Measurements from ENCODE around the gene FAM120A. TPM values are rescaled to one million over a fixed set of nuclear protein-coding genes. Genes with fewer than 3 reads are reported as not detected.
A peak's percentile ranks its signal among the peaks of the same experiment; 100 is the strongest.

FAM120A gene, protein sequence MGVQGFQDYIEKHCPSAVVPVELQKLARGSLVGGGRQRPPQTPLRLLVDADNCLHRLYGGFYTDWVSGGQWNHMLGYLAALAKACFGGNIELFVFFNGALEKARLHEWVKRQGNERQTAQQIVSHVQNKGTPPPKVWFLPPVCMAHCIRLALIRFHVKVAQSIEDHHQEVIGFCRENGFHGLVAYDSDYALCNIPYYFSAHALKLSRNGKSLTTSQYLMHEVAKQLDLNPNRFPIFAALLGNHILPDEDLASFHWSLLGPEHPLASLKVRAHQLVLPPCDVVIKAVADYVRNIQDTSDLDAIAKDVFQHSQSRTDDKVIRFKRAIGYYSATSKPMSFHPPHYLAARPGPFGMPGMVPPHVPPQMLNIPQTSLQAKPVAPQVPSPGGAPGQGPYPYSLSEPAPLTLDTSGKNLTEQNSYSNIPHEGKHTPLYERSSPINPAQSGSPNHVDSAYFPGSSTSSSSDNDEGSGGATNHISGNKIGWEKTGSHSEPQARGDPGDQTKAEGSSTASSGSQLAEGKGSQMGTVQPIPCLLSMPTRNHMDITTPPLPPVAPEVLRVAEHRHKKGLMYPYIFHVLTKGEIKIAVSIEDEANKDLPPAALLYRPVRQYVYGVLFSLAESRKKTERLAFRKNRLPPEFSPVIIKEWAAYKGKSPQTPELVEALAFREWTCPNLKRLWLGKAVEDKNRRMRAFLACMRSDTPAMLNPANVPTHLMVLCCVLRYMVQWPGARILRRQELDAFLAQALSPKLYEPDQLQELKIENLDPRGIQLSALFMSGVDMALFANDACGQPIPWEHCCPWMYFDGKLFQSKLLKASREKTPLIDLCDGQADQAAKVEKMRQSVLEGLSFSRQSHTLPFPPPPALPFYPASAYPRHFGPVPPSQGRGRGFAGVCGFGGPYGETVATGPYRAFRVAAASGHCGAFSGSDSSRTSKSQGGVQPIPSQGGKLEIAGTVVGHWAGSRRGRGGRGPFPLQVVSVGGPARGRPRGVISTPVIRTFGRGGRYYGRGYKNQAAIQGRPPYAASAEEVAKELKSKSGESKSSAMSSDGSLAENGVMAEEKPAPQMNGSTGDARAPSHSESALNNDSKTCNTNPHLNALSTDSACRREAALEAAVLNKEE
- 100 to 1,000 TPM in 2 of 4 donors, 10 to 100 TPM in 2; 67.5 to 108 (median 89.8) TPM for total RNA-seq

DNA sequence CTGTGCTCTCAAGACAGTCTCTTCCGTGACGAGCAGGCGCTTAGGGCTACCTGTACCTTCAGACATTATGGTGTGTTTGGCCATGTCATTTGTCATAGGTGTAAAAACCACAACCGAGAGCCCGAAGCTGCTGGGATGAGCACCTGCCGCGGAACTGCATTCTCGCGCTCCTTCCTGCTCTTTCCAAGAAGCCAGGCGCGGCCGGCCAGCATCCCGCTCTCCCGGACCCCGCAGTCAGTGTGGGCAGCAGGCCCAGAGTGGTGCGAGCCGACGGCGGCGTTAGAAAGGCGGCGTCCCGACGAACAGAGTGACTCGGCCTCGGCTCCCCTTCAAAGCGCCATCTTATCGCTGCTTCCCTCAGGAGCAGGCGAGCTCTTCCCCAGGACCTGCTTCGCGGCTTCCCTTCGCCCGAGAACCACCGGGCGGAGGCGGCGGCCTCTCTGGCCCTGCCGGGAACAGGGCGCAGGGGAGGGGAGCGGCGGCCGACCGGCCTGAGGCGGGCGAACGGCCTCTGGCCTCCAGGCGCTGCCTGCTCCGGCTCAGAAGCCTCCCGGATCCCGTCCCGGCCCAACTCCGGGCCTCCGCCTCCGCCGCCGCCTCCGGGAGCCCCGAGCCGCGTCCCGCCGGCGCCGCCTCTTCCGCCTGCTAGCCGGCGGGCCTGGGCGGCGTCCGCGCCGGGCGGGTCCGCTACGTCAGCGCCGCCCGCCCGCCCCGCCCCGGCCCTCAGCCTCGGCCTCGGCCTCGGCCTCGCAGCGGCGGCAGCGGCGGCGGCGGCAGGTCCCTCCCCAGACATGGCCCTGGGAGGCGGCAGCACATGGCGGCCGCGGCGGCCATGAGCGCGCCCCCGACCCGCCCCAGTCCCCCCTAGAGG lies at the start of gene FAM120A:
FAM120A (plus strand) TSS at position 741 of the 871 bp plus-strand sequence. CDS start 231 bp downstream, outside the sequence.
- WGBS = 0% methylated on average over 33 of the region's 100 CpGs
- peaks cover 26% of the 10 kb centered on the region for H3K36me3 ChIP-seq

DNA sequence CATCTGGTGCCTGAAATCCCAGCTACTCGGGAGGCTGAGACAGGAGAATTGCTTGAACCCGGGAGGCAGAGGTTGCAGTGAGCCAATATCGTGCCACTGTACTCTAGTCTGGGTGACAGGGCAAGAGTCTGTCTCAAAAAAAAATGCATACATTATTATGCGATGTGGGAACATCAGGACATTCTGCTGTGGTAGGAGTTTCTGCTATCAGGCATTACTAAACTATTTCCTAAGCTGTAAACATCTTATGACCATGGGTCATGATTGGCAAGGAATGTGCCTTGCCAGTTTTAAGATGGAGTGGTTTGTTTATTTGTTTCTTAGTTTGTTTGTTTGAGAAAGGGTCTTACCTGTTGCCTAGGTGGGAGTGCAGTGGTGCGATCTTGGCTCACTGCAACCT lies 45.1 kb upstream of the FAM120A start:
- no peaks in the 10 kb centered on the region for H3K36me3 ChIP-seq
- no peak overlapping the region for H3K27ac ChIP-seq
- H3K4me1 ChIP-seq = no peaks in the 10 kb centered on the region
- H3K9me3 ChIP-seq = no peaks in the 10 kb centered on the region
- WGBS = 97% methylated on average over 5 of the region's 5 CpGs
- DNase-seq (ENCODE audit: low spot score in 2 of 2) = no peak
- no peak overlapping the region for H3K4me3 ChIP-seq
- no peak for TF ChIP-seq EP300 (IDR thresholded peaks at IDR 0.05)
- TF ChIP-seq POLR2AphosphoS5 (IDR thresholded peaks at IDR 0.05) = no peak
- no peak for TF ChIP-seq POLR2A (IDR thresholded peaks at IDR 0.05)
- TF ChIP-seq, protein P1, sequence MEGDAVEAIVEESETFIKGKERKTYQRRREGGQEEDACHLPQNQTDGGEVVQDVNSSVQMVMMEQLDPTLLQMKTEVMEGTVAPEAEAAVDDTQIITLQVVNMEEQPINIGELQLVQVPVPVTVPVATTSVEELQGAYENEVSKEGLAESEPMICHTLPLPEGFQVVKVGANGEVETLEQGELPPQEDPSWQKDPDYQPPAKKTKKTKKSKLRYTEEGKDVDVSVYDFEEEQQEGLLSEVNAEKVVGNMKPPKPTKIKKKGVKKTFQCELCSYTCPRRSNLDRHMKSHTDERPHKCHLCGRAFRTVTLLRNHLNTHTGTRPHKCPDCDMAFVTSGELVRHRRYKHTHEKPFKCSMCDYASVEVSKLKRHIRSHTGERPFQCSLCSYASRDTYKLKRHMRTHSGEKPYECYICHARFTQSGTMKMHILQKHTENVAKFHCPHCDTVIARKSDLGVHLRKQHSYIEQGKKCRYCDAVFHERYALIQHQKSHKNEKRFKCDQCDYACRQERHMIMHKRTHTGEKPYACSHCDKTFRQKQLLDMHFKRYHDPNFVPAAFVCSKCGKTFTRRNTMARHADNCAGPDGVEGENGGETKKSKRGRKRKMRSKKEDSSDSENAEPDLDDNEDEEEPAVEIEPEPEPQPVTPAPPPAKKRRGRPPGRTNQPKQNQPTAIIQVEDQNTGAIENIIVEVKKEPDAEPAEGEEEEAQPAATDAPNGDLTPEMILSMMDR (IDR thresholded peaks at IDR 0.05) = no peak
- H3K27me3 ChIP-seq = no peaks in the 10 kb centered on the region

More for the DNA sequence above, at the start of gene FAM120A:
- peak in 1 of 2 donors; percentile 89 for TF ChIP-seq POLR2A (IDR thresholded peaks at IDR 0.05)
- TF ChIP-seq EP300 (IDR thresholded peaks at IDR 0.05) = no peak
- TF ChIP-seq POLR2AphosphoS5 (IDR thresholded peaks at IDR 0.05) = peak in 1 of 3 donors; percentile 66
- TF ChIP-seq, protein P1 (IDR thresholded peaks at IDR 0.05) = no peak
- Histone ChIP-seq H3K27ac (peak within 1 kb of the TSS; percentile 95), H3K9me3 (no peaks in the 10 kb centered on the region), H3K4me1 (peaks cover 39% of the 10 kb centered on the region), H3K27me3 (no peaks in the 10 kb centered on the region), H3K4me3 (peak within 1 kb of the TSS; percentile 76)
- peak; percentile 79 to 83 for DNase-seq (ENCODE audit: low spot score in 2 of 2)

DNA sequence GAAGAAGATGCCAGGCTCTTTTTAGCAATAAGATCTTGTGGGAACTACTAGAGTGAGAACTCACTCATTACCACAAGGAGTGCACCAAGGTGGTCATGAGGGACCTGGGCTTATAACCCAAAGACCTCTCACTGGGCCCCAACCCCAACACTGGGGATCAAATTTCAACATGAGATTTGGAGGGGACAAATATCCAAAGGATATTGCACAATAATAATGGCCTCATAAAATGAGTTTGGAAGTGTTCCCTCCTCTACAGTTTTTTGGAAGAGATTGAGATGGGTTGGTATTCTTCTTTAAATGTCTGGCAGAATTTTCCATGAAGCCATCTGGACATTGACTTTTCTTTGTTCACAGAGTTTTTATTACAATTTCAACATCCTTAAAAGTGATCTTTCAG lies 38.0 kb upstream of the FAM120A start:
- Histone ChIP-seq H3K27me3 (no peaks in the 10 kb centered on the region), H3K27ac (no peak overlapping the region), H3K9me3 (peaks cover under 1% of the 10 kb centered on the region), H3K4me3 (no peak overlapping the region), H3K36me3 (no peaks in the 10 kb centered on the region), H3K4me1 (no peaks in the 10 kb centered on the region)
- no peak for DNase-seq (ENCODE audit: low spot score in 2 of 2)
- TF ChIP-seq POLR2A (IDR thresholded peaks at IDR 0.05) (no peak), EP300 (IDR thresholded peaks at IDR 0.05) (no peak), POLR2AphosphoS5 (IDR thresholded peaks at IDR 0.05) (no peak)
- TF ChIP-seq, protein P1 (IDR thresholded peaks at IDR 0.05) = no peak

DNA sequence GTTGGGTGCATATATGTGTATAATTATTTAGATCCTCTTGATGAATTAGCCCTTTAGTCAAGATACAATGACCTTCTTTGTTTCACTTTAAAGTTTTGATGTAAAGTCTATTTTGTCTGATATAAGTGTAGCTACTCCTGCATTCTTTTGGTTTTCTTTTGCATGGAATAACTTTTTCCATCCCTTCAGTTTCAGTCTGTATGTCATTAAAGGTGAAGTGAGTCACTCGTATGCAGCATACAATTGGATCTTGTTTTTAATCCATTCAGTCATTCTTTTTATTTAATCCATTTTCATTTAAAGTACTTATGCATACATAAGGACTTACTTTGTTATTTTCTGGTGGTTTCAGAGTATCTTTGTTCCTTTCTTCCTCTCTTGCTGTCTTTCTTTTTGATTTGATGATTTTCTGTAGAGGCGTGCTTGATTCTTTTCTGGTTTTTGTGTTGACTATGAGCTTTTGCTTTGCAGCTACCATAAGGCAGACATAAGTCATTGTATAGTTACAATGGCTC lies 36.3 kb upstream of the FAM120A start:
- Histone ChIP-seq H3K27ac (no peak overlapping the region), H3K4me3 (no peak overlapping the region), H3K27me3 (no peaks in the 10 kb centered on the region), H3K4me1 (no peaks in the 10 kb centered on the region), H3K9me3 (peaks cover 3% of the 10 kb centered on the region), H3K36me3 (no peaks in the 10 kb centered on the region)
- no peak for DNase-seq (ENCODE audit: low spot score in 2 of 2)
- WGBS = 83% methylated on average over 2 of the region's 2 CpGs
- TF ChIP-seq EP300 (IDR thresholded peaks at IDR 0.05) (no peak), POLR2A (IDR thresholded peaks at IDR 0.05) (no peak), POLR2AphosphoS5 (IDR thresholded peaks at IDR 0.05) (no peak)
- TF ChIP-seq, protein P1 (IDR thresholded peaks at IDR 0.05) = no peak
